HepG2 (cell line): ENCODE results near the gene ARVCF. TPM values are rescaled to one million over a fixed set of nuclear protein-coding genes. Genes with fewer than 3 reads are reported as not detected.

Source experiments
- BCLAF1 ChIP-seq: fragments of 450-650 bp; IDR thresholded peaks from 2 replicates; pipeline ENCODE4 v1.6.1; 2017; ENCODE audit warnings: mild to moderate bottlenecking
- DRAP1 ChIP-seq: IDR thresholded peaks from 2 replicates; pipeline ENCODE4 v1.6.1; 2016; ENCODE audit warnings: missing genetic modification reagents, missing compliant biosample characterization
- GABPB1 ChIP-seq: IDR thresholded peaks from 2 replicates; pipeline ENCODE4 v1.6.1; 2016; ENCODE audit warnings: mild to moderate bottlenecking, missing genetic modification reagents, moderate library complexity, missing compliant biosample characterization
- GZF1 ChIP-seq: sonication (generic); formaldehyde crosslinking; IDR thresholded peaks from 2 replicates; pipeline ENCODE4 v1.5.1; 2020; ENCODE audit warnings: mild to moderate bottlenecking, missing genetic modification reagents
- MBNL3 ChIP-seq: fragments of 250-450 bp; sonication (Bioruptor Pico); conservative IDR thresholded peaks from 2 replicates; pipeline ENCODE4 v1.8.0; 2022; ENCODE audit warnings: mild to moderate bottlenecking, inconsistent platforms
- NCOA1 ChIP-seq: sonication (generic); formaldehyde crosslinking; IDR thresholded peaks from 2 replicates; pipeline ENCODE4 v1.9.0; 2021; ENCODE audit warnings: missing genetic modification reagents
- NFATC3 ChIP-seq: sonication (generic); formaldehyde crosslinking; IDR thresholded peaks from 2 replicates; pipeline ENCODE4 v1.5.1; 2020; ENCODE audit warnings: mild to moderate bottlenecking, missing genetic modification reagents
- NFE2L1 ChIP-seq: sonication (generic); formaldehyde crosslinking; IDR thresholded peaks from 2 replicates; pipeline ENCODE4 v1.4.0; 2020; ENCODE audit warnings: missing genetic modification reagents, mild to moderate bottlenecking, borderline replicate concordance
- SMC3 ChIP-seq: IDR thresholded peaks from 2 replicates; pipeline ENCODE4 v1.6.1; 2011; ENCODE audit warnings: low read length, improper control_type of control experiment
- SNAPC2 ChIP-seq: sonication (generic); formaldehyde crosslinking; IDR thresholded peaks from 2 replicates; pipeline ENCODE4 v1.8.1; 2022; ENCODE audit warnings: mild to moderate bottlenecking, missing genetic modification reagents
- SP140L ChIP-seq: sonication (generic); formaldehyde crosslinking; IDR thresholded peaks from 2 replicates; pipeline ENCODE4 v1.4.0; 2020; ENCODE audit warnings: missing genetic modification reagents, borderline replicate concordance
- SSRP1 ChIP-seq: IDR thresholded peaks from 2 replicates; pipeline ENCODE4 v1.6.1; 2016; ENCODE audit warnings: control low read depth
- TBP ChIP-seq: sonication (generic); formaldehyde crosslinking; IDR thresholded peaks from 2 replicates; pipeline ENCODE4 v1.5.0; 2020; ENCODE audit warnings: missing genetic modification reagents
- ZNF101 ChIP-seq: sonication (generic); formaldehyde crosslinking; IDR thresholded peaks from 2 replicates; pipeline ENCODE4 v1.4.0; 2020; ENCODE audit warnings: mild to moderate bottlenecking, low read depth, missing genetic modification reagents, borderline replicate concordance
- ZNF280D ChIP-seq: sonication (generic); formaldehyde crosslinking; IDR thresholded peaks from 2 replicates; pipeline ENCODE4 v1.5.1; 2020; ENCODE audit warnings: mild to moderate bottlenecking, missing genetic modification reagents
- ZNF562 ChIP-seq: sonication (generic); formaldehyde crosslinking; IDR thresholded peaks from 2 replicates; pipeline ENCODE4 v1.8.0; 2022; ENCODE audit warnings: missing genetic modification reagents, borderline replicate concordance
- ZNF605 ChIP-seq: sonication (generic); formaldehyde crosslinking; IDR thresholded peaks from 2 replicates; pipeline ENCODE4 v1.8.0; 2022; ENCODE audit warnings: mild to moderate bottlenecking, missing genetic modification reagents
- ZUFSP ChIP-seq: sonication (generic); formaldehyde crosslinking; IDR thresholded peaks from 2 replicates; pipeline ENCODE4 v1.9.0; 2021; ENCODE audit warnings: missing genetic modification reagents, mild to moderate bottlenecking, borderline replicate concordance
- polyA plus RNA-seq, 8 experiments: library from polyadenylated mRNA; depleted of rRNA in 3 of 8; stranded (reverse) in 7 of 8; unstranded in 1 of 8; fragments of >200 nt; fragmentation: Illumina TruSeq in 4 of 8; extraction: Trizol in 4 of 8; gene quantifications; 2 replicates each; pipeline versions ENCODE4 v1.2.1 to v1.2.3, GENCODE V29; 2011 to 2016; ENCODE audit warnings: low read depth in 4 of 8, missing spikeins in 1 of 8, mixed read lengths in 1 of 8; ENCODE audit not compliant: insufficient read depth in 1 of 8
- total RNA-seq, 5 experiments: library from RNA; depleted of rRNA; stranded (reverse); fragments of >200 nt; fragmentation: Illumina TruSeq; extraction: Trizol; gene quantifications; 2 replicates each; pipeline ENCODE4 v1.2.3, GENCODE V29; 2016; ENCODE audit warnings: low read depth in 1 of 5
- TF ChIP-seq, protein P1 (sequence below): sonication (generic); formaldehyde crosslinking; IDR thresholded peaks from 2 replicates; pipeline ENCODE4 v1.4.0; 2020; ENCODE audit warnings: missing genetic modification reagents

ARVCF gene
- total and polyA plus RNA-seq, 2 of the 13 experiments (the other 11 are each of a cell fraction or from before 2014, with no cell fraction given) = 16.4 to 17.7 TPM

DNA sequence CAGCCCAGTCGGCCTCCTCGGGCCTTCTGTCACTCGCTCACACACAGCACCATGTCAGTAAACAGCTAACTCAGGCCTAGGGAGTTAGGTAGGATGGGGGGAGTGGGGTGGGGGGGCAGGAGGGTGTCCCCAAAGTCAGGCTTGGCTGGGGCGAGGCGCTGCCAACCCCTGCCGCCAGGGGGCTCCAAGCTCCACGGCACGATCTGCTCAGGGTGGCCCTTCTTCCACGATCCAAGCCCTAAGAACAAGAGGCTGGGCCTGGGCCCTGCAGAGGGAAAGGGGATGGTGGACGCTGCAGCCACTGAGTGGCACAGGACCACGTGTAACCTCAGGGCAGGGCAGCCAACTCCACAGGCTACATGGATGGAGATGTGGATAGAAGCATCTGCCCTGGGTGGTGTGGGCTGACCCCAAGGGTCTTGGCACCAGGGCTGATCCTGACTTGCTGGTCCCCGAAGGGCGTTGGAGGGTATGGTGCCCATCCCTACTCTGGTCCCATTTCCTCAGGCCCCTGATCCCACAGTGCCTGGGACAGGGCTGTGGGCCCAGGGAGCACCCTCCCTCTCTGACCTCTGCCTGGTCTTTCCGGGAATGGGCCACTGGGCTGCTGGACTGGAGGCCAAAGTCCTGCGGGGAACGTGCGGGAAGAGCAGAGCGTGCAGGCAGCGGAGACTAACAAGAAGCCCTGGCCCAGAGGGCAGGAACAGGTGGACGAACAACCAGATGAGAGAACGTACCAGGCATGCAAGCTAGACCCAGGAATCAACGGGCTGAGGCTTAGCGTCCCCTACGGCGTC lies 45.9 kb downstream of the ARVCF start (continued):
- TF ChIP-seq ZNF280D (no peak; the same call in 1 of the 2 replicates), SMC3 (peak; percentile 47; the same call in 1 of the 2 replicates), TBP (CRISPR knock-in tag) (no peak), GZF1 (no peak), SSRP1 (CRISPR knock-in tag) (peak; percentile 94; the same call in 1 of the 2 replicates), ZNF562 (CRISPR knock-in tag) (no peak), MBNL3 (CRISPR knock-in tag) (no peak), GABPB1 (CRISPR knock-in tag) (peak; percentile 63), SNAPC2 (peak; percentile 82), SP140L (no peak), NCOA1 (CRISPR knock-in tag) (no peak), ZNF605 (CRISPR knock-in tag) (no peak; the same call in 1 of the 2 replicates), BCLAF1 (no peak), NFATC3 (no peak), NFE2L1 (no peak; the same call in 1 of the 2 replicates), DRAP1 (CRISPR knock-in tag) (peak; percentile 63), ZNF101 (CRISPR knock-in tag) (no peak), ZUFSP (CRISPR knock-in tag) (no peak)
- TF ChIP-seq, protein P1, sequence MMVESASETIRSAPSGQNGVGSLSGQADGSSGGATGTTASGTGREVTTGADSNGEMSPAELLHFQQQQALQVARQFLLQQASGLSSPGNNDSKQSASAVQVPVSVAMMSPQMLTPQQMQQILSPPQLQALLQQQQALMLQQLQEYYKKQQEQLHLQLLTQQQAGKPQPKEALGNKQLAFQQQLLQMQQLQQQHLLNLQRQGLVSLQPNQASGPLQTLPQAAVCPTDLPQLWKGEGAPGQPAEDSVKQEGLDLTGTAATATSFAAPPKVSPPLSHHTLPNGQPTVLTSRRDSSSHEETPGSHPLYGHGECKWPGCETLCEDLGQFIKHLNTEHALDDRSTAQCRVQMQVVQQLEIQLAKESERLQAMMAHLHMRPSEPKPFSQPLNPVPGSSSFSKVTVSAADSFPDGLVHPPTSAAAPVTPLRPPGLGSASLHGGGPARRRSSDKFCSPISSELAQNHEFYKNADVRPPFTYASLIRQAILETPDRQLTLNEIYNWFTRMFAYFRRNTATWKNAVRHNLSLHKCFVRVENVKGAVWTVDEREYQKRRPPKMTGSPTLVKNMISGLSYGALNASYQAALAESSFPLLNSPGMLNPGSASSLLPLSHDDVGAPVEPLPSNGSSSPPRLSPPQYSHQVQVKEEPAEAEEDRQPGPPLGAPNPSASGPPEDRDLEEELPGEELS (CRISPR knock-in tag) = no peak
